ENCODE data around the gene TRIM44. TPM values are rescaled to one million over a fixed set of nuclear protein-coding genes. Genes with fewer than 3 reads are reported as not detected.
"Not testable (repeated sequence)": the region's sequence is repeated elsewhere in the genome, so short reads cannot be mapped to it uniquely, and the experiment has no call there.

Gene TRIM44
- polyA plus RNA-seq, 4 donors, result 80.8 to 94.1 (median 86.6) TPM

DNA sequence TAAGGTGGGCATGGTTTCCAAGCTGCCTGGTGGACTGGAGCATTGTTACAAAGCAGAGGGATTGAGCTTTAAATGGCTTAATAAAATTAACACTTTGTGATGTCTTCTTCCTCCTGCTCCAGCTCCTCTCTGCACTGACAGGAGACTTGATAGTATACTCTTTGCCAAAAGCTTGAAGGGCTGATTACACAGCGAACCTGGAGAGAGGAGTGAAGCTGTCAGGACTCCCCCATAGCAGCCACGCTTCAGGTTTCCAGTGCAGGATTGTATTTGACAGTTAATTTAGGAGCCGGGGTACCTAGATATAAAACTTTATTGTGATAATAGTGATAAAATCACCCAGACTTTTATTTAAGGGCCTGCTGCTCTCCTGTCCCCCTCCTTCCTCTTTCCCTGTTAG, 50.0 kb downstream of the TRIM44 start:
- peak in 1 of 4 donors; percentile 25 for DNase-seq (ENCODE audit: low read depth in 4 of 4, low spot score in 2 of 4)

DNA sequence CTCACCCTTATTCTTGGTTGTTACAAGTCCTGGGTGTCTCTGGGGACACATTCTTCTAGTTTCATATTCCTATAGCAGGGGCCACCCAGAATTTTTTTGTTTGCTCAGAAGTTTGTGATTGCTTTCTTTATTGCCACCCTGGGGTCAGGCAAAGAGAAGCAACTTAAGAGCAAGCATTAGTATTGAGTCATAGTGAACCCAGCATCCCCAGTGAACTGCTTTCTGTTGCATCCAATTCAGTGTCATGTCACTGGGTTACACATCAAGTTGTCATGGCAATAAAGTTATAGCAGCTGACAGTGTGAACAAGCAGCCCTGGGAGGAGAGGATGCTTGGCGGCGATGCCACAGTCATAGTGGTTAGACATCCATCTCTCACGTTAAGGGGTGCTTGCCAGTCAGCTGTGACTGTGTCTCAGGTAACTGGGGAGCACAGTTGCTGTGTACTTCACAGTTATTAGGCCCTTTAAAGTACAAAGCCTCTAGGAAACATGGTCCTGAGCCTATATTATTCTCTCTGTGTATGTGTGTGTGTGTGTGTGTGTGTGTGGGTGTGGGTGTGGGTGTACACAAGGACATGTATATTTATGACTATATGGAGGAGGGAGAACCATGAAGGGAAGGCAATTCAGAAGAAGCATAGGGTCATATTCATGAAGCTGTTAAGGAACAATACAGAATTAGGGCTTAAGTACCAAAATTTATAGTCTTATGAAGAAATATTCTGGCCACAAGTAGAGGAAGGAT, 52.5 kb downstream of the TRIM44 start:
- no peak for DNase-seq (ENCODE audit: low read depth in 4 of 4, low spot score in 2 of 4)

DNA sequence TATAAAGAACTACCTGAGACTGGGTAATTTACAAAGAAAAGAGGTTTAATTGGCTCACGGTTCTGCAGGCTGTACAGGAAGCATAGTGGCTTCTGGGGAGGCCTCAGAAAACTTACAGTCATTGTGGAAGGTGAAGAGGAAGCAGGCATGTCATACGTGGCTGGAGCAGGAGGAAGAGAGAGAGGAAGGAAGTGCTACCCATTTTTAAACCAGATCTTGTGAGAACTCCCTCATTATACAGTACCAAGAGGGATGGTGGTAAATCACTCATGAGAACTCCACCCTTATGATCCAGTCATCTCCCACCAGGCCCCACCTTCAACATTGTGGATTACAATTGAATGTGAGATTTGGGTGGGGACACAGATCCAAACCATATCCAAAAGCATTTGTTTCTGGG, 53.1 kb downstream of the TRIM44 start:
- not testable (repeated sequence) for DNase-seq (ENCODE audit: low read depth in 4 of 4, low spot score in 2 of 4)

DNA sequence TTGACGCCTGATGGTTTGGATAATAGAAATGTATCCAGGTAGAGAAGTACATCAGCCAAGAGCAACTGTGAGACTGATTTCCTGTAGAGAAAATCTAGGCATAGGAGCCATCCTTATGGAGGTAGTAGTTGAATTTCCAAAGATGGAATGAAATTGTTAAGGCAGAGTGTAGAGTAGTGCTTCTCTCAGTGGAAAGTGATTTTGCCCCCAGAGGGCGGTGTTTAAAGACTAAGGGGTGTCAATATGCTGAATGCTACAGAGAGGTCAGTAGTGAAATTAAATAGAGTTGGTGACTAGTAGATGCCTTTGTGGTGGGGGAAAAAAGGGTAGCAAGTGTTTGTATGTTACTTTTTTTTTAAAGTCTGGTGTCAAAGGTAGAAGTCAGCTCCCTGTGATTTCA, 54.5 kb downstream of the TRIM44 start:
- no peak for DNase-seq (ENCODE audit: low read depth in 4 of 4, low spot score in 2 of 4)

DNA sequence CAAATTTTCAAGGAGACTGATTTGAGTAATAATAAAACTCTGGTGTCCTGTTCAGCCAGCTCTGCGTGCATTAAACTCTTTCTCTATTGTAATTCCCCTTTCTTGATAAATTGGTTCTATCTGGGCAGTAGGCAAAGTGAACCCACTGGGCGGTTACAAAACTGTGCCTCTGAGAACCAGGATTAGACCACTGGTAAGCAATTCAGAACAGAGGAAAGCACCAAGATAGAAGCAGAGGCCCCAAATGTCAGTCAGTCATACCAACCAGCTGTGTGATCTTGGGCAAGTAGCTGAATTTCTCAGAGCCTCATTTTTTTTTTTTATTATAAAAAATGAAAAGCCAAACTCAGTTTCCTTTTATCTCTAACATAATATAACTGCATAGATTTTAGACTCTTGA, 54.9 kb downstream of the TRIM44 start:
- no peak for DNase-seq (ENCODE audit: low read depth in 4 of 4, low spot score in 2 of 4)

DNA sequence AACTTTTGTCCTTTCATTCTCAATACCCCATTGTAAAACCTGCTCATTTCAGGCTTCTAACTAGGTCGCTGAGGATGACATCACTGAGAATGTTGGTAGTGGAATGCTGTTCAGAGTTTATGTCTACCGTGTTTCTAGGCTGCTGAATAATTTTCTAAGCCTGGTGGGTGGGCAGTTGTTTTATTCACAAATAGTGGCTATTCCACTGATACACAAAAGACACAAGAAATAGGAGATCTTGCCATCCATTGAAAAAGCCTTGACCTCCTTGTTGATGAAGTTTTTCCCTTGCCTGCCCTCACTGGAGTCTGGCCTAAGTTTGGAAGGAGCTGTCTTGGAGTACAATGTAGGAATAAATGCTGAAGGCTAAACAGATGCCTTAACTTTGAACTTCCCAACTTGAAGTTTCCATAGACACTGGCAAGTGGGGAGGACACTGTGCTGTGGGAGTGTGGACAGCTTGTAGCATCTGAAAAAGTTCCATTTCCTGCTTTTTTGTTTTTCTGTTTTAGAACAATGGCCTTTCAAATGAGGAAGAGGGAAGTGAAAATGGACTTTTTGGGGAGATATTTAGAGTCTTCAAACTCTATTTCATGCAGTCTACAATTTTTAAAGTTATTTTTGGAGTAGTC, 59.2 kb downstream of the TRIM44 start:
- DNase-seq (ENCODE audit: low read depth in 4 of 4, low spot score in 2 of 4), result no peak

DNA sequence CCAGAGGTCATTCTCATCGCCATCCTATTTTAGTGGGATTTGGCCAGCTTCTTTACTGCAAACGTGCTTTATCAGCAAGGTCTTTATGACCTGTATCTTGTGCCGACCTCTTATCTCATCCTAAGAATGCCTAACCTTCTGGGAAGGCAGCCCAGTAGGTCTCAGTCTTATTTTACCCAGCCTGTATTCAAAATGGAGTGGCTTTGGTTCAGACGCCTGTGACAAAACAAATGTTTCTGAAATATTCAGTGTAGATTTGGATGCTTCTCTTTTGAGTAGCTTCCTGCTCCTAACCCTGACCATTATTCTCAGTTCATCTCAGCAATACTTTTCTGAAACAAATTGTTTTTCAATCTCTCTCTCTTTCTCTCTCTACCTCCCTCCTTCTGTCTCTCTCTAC, 60.1 kb downstream of the TRIM44 start:
- no peak for DNase-seq (ENCODE audit: low read depth in 4 of 4, low spot score in 2 of 4)

DNA sequence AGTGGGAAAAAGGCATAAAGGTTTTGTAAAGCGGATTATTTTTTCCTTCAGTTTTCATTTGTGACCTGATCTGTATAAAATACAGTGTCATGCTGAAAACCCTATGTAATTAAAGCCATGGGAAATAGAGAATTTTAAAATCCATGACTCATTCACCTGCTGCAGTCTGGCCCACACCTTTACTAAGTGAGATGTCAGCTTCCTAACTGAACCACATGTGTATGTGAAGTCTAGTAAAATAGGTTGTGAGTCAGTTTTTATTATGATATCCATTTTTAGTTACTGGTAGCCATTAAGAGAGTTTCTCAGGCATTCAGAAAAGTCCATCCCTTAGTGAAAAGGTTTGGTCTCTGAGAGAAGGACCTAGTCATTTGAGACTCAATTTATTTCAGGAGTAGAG, 60.9 kb downstream of the TRIM44 start:
- no peak for DNase-seq (ENCODE audit: low read depth in 4 of 4, low spot score in 2 of 4)

GRCh38 chr11:35723913-35724312, 61.3 kb downstream of the TRIM44 start:
- no peak for DNase-seq (ENCODE audit: low read depth in 4 of 4, low spot score in 2 of 4)

GRCh38 chr11:35725885-35726284, 63.3 kb downstream of the TRIM44 start:
- no peak for DNase-seq (ENCODE audit: low read depth in 4 of 4, low spot score in 2 of 4)

DNA sequence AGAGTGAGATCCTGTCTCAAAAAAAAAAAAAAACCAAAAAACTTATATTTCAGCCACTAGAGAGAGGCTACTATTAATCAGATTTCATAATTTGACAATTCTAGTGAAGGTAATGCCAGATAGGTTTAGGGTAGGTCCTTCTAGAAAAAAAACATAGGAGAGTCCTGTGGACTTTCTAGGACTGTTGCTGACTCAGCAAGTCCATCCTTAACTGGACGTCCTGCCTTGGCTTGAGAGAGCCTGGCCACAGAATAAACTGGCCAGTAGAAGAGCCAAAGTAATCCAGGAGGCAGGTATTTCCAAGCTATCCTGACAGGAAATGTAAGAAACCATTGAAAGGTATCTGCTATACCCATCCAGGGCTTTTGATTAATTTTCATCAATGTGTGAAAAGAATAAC, 64.6 kb downstream of the TRIM44 start:
- DNase-seq (ENCODE audit: low read depth in 4 of 4, low spot score in 2 of 4), result no peak

GRCh38 chr11:35730254-35730653, 67.7 kb downstream of the TRIM44 start:
- DNase-seq (ENCODE audit: low read depth in 4 of 4, low spot score in 2 of 4), result no peak

DNA sequence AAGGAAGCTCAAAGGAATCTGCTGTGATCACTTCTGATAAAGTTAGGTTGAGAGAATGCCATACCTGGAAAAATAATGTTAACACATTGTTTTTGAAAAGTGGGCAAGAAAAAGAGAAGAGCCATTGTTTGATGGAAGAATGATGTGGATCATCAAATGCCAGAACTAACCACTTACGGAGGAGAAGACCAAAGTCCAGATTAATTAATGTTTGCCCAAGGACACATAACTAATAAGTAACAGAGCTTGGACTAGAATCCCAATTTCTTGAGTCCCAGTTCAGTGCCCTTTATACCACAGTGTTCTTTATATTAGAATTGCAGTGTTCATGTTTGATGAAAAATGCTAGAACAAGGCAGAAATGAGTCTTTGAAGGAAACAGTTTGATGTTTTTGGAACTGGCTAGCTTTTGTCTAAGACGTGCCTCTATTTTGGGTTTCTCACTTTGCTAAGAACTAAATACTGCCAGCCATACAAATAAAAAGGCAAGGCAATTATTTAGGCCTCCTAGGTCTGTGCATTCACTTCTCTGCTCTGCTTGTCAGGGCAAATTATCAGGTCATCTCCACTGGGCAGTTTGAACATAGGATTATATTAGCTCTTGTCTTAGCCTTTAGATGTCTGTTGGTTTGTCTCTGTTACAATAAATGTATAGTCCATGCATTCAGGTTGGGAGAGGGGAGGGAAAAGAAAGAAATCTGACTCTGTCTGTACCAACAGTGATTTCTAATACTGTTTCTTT, 72.3 kb downstream of the TRIM44 start:
- no peak for DNase-seq (ENCODE audit: low read depth in 4 of 4, low spot score in 2 of 4)

GRCh38 chr11:35735411-35735810, 72.8 kb downstream of the TRIM44 start:
- no peak for DNase-seq (ENCODE audit: low read depth in 4 of 4, low spot score in 2 of 4)

DNA sequence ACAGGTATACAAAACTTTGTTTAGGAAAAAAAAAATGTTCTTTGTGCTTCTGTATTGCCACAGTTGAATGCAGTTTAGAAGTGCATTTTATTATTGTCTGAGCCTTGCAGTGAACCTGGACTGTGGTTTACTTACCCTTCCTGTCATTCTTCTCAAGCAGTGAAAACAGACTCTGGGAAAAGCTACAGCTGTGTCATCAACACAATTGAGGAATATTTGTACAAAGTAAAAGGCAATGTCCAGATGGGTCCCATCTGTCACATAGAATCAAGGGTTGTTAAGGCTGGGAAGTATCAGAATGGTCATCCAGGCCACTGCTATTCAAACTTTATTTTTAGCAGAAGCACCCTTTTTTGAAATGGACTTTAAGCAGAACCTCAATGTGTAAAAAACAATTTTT, 73.3 kb downstream of the TRIM44 start:
- DNase-seq (ENCODE audit: low read depth in 4 of 4, low spot score in 2 of 4), result no peak

DNA sequence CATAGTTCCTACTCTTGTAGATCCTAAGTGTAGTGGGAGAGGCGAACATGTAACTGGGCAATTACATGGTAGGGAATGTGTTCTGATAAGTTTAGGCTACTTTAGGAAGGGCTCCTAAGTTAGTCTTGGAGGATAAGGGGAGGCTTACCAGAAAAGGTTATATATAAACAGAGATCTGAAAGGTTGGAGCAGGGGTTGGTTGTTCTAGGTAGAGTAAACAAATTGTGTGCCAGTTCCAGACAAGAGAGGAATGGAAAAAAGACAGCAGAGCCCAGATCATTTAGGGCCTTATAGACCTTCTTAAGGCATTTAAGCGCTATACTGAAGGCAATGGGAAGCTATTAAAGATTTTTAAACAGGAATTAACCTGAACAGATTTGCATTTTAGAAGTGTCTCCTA, 74.4 kb downstream of the TRIM44 start:
- DNase-seq (ENCODE audit: low read depth in 4 of 4, low spot score in 2 of 4), result no peak

DNA sequence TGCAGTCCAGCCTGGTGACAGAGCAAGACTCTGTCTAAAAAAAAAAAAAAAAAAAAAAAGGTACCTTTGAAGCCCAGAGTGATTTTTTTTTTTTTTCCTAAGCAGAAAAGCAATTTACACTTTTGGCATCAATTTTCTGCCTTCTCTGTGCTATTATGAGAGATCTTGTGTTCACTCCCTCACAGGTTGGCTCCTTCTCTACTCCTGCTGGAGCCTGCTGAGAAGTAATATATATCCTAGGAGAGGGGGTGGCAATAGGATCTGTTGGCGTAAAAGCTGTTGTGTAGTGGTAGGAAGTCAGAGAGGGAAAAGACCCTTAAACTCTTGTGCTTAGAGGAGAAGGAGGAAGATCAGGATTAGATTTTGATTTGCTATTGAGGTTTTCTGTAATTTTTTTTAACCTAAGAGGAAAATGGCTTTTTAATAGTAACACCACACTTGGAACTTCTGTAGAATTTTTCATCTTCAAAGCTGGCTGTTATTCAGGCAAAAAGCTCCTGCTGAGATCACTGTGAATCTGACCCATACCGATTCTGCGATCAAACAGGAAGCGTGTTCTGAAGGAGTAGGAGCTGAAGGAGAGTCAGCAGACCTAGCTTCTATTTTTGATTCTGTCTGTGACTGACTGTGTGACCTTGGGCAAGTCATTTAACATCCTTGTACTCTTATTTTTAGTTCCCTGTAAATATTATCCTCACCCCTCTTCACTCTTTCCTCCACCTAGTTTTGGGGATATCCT, 77.7 kb downstream of the TRIM44 start:
- DNase-seq (ENCODE audit: low read depth in 4 of 4, low spot score in 2 of 4), result no peak

DNA sequence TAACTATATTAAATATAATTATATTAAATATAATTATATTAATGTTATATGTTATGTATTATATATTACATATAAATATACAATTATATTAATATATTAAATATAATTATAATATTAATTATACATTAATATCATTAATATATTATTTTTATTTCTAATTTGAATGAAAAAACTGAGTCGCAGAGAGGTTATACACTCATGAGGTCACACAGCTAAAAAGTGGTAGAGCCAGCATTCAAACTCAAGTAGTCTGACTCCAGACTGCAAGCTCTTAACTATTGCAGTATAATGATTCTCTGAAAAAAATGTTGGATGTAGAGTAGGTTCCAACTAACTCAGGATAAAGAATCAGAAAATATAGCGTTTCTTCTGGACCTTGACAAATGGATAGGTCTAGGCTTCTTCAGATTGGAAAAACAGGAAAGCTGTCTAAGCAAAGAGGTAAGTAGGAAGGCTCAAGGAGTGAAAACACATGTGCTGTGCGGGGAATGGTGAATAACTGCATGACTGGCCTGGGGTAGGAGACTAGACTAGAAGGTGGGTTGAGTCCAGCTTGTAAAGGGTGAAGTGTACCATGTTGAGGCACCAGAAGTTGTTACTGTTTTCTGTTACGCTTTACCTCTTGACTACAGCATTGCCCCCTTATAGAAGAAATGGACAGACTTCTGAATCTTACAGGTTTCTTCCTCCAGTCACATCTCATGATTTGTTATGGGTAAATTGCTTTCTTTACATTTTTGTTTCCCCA, 80.3 kb downstream of the TRIM44 start:
- no peak for DNase-seq (ENCODE audit: low read depth in 4 of 4, low spot score in 2 of 4)

DNA sequence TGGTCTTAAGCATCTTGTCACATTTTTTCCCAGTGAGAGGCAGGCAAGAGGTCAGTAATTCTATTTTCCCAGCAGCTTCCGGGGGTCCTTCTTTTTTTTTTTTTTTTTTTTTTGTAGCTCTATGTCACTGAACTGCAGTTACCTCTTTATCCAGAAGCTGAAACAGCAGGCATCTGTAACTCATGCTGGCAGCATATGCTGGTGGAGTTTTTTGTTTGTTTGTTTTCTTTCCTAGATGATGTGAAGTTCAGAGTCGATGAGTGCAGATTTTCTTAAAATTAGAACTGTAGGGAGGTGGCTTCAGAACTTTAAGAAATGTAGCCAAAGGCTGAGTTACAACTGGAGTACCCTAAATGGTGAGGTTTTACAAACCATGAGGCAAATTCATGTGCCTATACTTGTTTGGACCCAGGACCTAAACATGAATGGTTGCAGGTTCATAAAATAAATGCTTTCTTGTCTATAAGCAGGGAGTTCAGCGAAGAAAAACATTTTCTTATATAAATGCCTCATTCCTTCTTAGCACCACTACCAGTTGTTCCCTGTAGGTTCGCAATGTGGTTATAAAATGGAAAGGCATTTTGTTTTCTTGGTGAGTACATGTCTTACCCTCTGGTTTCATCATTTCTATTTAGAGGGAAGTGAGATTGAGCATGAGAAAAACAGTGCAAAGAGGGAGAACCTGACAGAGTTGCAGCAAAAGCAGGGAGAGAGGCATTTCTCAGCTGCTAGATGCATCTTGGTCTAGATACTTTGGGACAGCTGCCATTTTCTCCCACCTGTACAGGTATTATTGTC, 84.0 kb downstream of the TRIM44 start:
- no peak for DNase-seq (ENCODE audit: low read depth in 4 of 4, low spot score in 2 of 4)

DNA sequence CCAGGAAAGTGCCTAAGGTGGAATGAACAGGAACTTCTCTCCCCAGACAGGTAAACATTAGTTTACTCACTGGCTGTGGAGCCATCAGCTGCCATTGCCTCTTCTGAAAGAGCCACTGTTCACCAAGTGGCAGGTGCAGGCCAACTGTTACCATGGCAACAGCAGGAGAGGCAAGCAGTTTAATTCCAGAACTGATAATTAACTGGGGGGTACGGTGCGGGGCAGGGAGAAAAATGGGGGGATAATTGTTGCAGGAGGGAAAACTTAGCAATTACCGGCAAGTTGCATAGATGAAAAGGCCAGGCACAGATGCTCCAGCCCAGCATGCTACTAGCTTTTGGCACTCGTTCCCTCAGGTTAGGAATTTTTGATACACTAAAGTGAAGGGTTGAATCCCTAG, 85.1 kb downstream of the TRIM44 start:
- DNase-seq (ENCODE audit: low read depth in 4 of 4, low spot score in 2 of 4), result no peak

All from left renal cortex interstitium (tissue), 4 donors.